ENCODE data around the gene C19orf38.

The C19orf38 gene

DNA sequence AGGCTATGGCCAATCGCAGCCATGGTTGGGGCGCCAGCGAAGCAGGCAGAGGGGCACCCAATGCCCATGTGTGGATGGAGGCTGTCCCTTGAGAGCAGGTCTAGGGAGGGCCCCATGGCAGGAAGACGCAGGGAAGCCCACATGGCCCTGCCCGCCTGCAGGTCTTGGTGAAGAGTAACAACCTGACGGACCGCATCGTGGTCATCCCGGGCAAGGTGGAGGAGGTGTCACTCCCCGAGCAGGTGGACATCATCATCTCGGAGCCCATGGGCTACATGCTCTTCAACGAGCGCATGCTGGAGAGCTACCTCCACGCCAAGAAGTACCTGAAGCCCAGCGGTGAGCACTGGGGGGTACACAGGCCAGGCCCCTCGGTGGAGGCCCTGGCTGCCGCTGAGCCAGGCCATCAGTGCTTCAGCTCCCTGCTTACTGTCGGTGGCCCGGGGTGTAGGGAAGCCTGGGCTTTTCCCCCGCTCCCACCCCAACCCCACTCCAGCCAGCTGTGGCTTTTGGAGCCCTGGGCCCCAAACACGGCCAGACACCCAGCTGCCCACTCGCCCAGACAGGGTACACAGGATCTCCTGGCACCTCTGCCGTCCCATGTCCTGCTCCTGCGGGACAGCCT lies 65.6 kb downstream of the C19orf38 start:
- no peak for DNase-seq

- DNase-seq, result peak; percentile 75
These were observed 67.2 kb downstream of the C19orf38 start for GRCh38 chr19:10915130-10916091.

GRCh38 chr19:10916602-10917001 lies 68.4 kb downstream of the C19orf38 start:
- DNase-seq, result no peak

- no peak for DNase-seq
These were observed 70.1 kb downstream of the C19orf38 start for GRCh38 chr19:10918359-10918758.
